BE2C (cell line): Measurements from ENCODE around the gene ANKS1A.

Experiments used
- DNase-seq: peaks from one replicate; pipeline ENCODE4 v3.0.0-alpha.2; 2020
- H3K27me3 ChIP-seq: fragments of 250-450 bp; sonication (Bioruptor Pico); 2 replicates; pipeline ENCODE4 v1.5.1; 2020; ENCODE audit warnings: mild to moderate bottlenecking
- H3K36me3 ChIP-seq: fragments of 250-450 bp; sonication (Bioruptor Pico); 2 replicates; pipeline ENCODE4 v1.5.1; 2020; ENCODE audit warnings: mild to moderate bottlenecking
- H3K4me1 ChIP-seq: fragments of 250-450 bp; sonication (Bioruptor Pico); 2 replicates; pipeline ENCODE4 v1.5.1; 2020
- H3K4me3 ChIP-seq: 2 replicates; pipeline ENCODE4 v1.5.1; 2011; ENCODE audit warnings: low read depth, low read length
- H3K9me3 ChIP-seq: fragments of 250-450 bp; sonication (Bioruptor Pico); 2 replicates; pipeline ENCODE4 v1.5.1; 2020
- CTCF ChIP-seq: IDR thresholded peaks from 2 replicates; pipeline ENCODE4 v1.5.1; 2012; ENCODE audit warnings: mild to moderate bottlenecking, low read depth, low read length

Gene ANKS1A

GRCh38 chr6:34858681-34859080 is 30.4 kb upstream of the ANKS1A start:
- DNase-seq: no peak
- 0 out of 2 replicates have a peak, but pooled peaks have one; percentile 12 for TF ChIP-seq CTCF
- Histone ChIP-seq H3K36me3 (peaks cover 45% of the 10 kb centered on the region), H3K27me3 (no peaks in the 10 kb centered on the region), H3K4me1 (no peaks in the 10 kb centered on the region), H3K9me3 (no peaks in the 10 kb centered on the region), H3K4me3 (no peak overlapping the region)

GRCh38 chr6:34859951-34860350 is 29.1 kb upstream of the ANKS1A start:
- H3K9me3 ChIP-seq: no peaks in the 10 kb centered on the region
- no peak for TF ChIP-seq CTCF
- no peak for DNase-seq
- no peaks in the 10 kb centered on the region for H3K4me1 ChIP-seq
- peaks cover 49% of the 10 kb centered on the region for H3K36me3 ChIP-seq
- H3K27me3 ChIP-seq: no peaks in the 10 kb centered on the region
- H3K4me3 ChIP-seq: no peak overlapping the region

- TF ChIP-seq CTCF: no peak
- Histone ChIP-seq H3K4me1 (no peaks in the 10 kb centered on the region), H3K9me3 (no peaks in the 10 kb centered on the region), H3K36me3 (peaks cover 47% of the 10 kb centered on the region), H3K27me3 (no peaks in the 10 kb centered on the region), H3K4me3 (no peak overlapping the region)
- DNase-seq: no peak
Measured at GRCh38 chr6:34860776-34861175, 28.3 kb upstream of the ANKS1A start.

- Histone ChIP-seq H3K9me3 (no peaks in the 10 kb centered on the region), H3K4me1 (no peaks in the 10 kb centered on the region), H3K4me3 (no peak overlapping the region), H3K36me3 (peaks cover 32% of the 10 kb centered on the region), H3K27me3 (no peaks in the 10 kb centered on the region)
- no peak for TF ChIP-seq CTCF
- no peak for DNase-seq
Measured at GRCh38 chr6:34864007-34864406, 25.0 kb upstream of the ANKS1A start.

GRCh38 chr6:34865107-34865506 is 23.9 kb upstream of the ANKS1A start:
- peaks cover 32% of the 10 kb centered on the region for H3K36me3 ChIP-seq

GRCh38 chr6:34866509-34866908 is 22.5 kb upstream of the ANKS1A start:
- H3K36me3 ChIP-seq: peaks cover 40% of the 10 kb centered on the region
- no peaks in the 10 kb centered on the region for H3K9me3 ChIP-seq
- TF ChIP-seq CTCF: no peak
- no peaks in the 10 kb centered on the region for H3K4me1 ChIP-seq
- H3K27me3 ChIP-seq: no peaks in the 10 kb centered on the region
- DNase-seq: no peak
- H3K4me3 ChIP-seq: no peak overlapping the region

More at GRCh38 chr6:34865107-34865506, 23.9 kb upstream of the ANKS1A start:
- Histone ChIP-seq H3K27me3 (no peaks in the 10 kb centered on the region), H3K4me1 (no peaks in the 10 kb centered on the region), H3K4me3 (no peak overlapping the region), H3K9me3 (no peaks in the 10 kb centered on the region)
- TF ChIP-seq CTCF: no peak
- DNase-seq: no peak
